OCI-LY3 (cell line): Measurements from ENCODE around the gene HDGFL2.

Experiments used
- H2AFZ ChIP-seq: fragments of 200-600, 300-600 bp; shearing (Covaris generic); 2 replicates; pipeline ENCODE4 v1.6.0; 2014; ENCODE audit warnings: antibody characterized with exemption, low read depth, low read length
- H3K27ac ChIP-seq: fragments of 200-600, 300-600 bp; sonication (generic); 2 replicates; pipeline ENCODE4 v1.5.1; 2014; ENCODE audit warnings: mild to moderate bottlenecking, low read length, moderate library complexity, mixed read lengths
- H3K27me3 ChIP-seq: fragments of 200-600, 300-600 bp; sonication (generic); 2 replicates; pipeline ENCODE4 v1.6.1; 2014; ENCODE audit warnings: low read depth, low read length, mixed read lengths
- H3K36me3 ChIP-seq: fragments of 200-600, 300-600 bp; sonication (generic); replicated peaks from 2 replicates; pipeline ENCODE3; 2014; ENCODE audit warnings: low read depth, low read length, mixed read lengths
- H3K4me1 ChIP-seq: fragments of 300-600, 200-600 bp; sonication (generic); 2 replicates; pipeline ENCODE4 v1.6.1; 2014; ENCODE audit warnings: low read length, mixed read lengths
- H3K4me2 ChIP-seq: fragments of 200-600, 300-600 bp; sonication (generic); 2 replicates; pipeline ENCODE4 v1.6.1; 2014; ENCODE audit warnings: low read length, mixed read lengths
- H3K4me3 ChIP-seq: fragments of 300-600, 200-600 bp; sonication (generic); 2 replicates; pipeline ENCODE4 v1.5.1; 2014; ENCODE audit warnings: antibody characterized with exemption, mild to moderate bottlenecking, low read length, moderate library complexity
- H3K79me2 ChIP-seq: fragments of 300-600, 200-600 bp; shearing (Covaris generic); 2 replicates; pipeline ENCODE4 v1.6.1; 2014; ENCODE audit warnings: mild to moderate bottlenecking, low read length, mixed read lengths
- H3K9ac ChIP-seq: fragments of 300-600, 200-600 bp; shearing (Covaris generic); 2 replicates; pipeline ENCODE4 v1.6.0; 2014; ENCODE audit warnings: mild to moderate bottlenecking, low read length, moderate library complexity
- H3K9me3 ChIP-seq: fragments of 200-600, 300-600 bp; shearing (Covaris generic); 2 replicates; pipeline ENCODE4 v1.6.1; 2014; ENCODE audit warnings: low read length, mixed read lengths; ENCODE audit not compliant: insufficient read depth
- H4K20me1 ChIP-seq: fragments of 200-600, 300-600 bp; sonication (generic); 2 replicates; pipeline ENCODE4 v1.6.1; 2016; ENCODE audit warnings: low read length, mixed read lengths; ENCODE audit not compliant: insufficient read depth
- CTCF ChIP-seq: fragments of 200-600, 300-600 bp; sonication (generic); IDR thresholded peaks from 2 replicates; pipeline ENCODE4 v1.5.1; 2014; ENCODE audit warnings: antibody characterized with exemption, low read length, low read depth
- EZH2phosphoT487 ChIP-seq: fragments of 200-600 bp; shearing (Covaris generic); IDR thresholded peaks from 2 replicates; pipeline ENCODE4 v1.6.1; 2018; ENCODE audit warnings: antibody characterized with exemption, mixed run types, low read depth

HDGFL2 gene

GRCh38 chr19:4464815-4465581 lies 7.1 kb upstream of the HDGFL2 start:
- Histone ChIP-seq H3K4me2 (no peak overlapping the region), H4K20me1 (no peaks in the 10 kb centered on the region), H3K9me3 (no peaks in the 10 kb centered on the region), H3K36me3 (no peaks in the 10 kb centered on the region), H3K9ac (no peak overlapping the region), H3K4me1 (no peaks in the 10 kb centered on the region), H3K4me3 (no peak overlapping the region), H2AFZ (no peak overlapping the region), H3K79me2 (no peaks in the 10 kb centered on the region), H3K27me3 (no peaks in the 10 kb centered on the region), H3K27ac (no peak overlapping the region)
- TF ChIP-seq EZH2phosphoT487 (no peak), CTCF (no peak)

- Histone ChIP-seq H3K36me3 (no peaks in the 10 kb centered on the region), H2AFZ (no peak overlapping the region), H3K4me3 (no peak overlapping the region), H3K27ac (no peak overlapping the region), H3K9ac (no peak overlapping the region), H3K9me3 (no peaks in the 10 kb centered on the region), H3K4me2 (no peak overlapping the region), H3K79me2 (peaks cover 5% of the 10 kb centered on the region), H3K27me3 (no peaks in the 10 kb centered on the region), H3K4me1 (peaks cover 4% of the 10 kb centered on the region), H4K20me1 (no peaks in the 10 kb centered on the region)
- TF ChIP-seq CTCF (no peak), EZH2phosphoT487 (no peak)
Observed at GRCh38 chr19:4467835-4468234, 4.3 kb upstream of the HDGFL2 start.

- Histone ChIP-seq H3K9me3 (no peaks in the 10 kb centered on the region), H3K4me3 (peak overlapping the region; percentile 80), H3K79me2 (peaks cover 33% of the 10 kb centered on the region), H3K36me3 (peaks cover 9% of the 10 kb centered on the region), H4K20me1 (no peaks in the 10 kb centered on the region), H3K27ac (peak overlapping the region; percentile 79), H3K4me1 (peaks cover 19% of the 10 kb centered on the region), H2AFZ (peak overlapping the region; percentile 75), H3K9ac (peak overlapping the region; percentile 73), H3K27me3 (no peaks in the 10 kb centered on the region), H3K4me2 (peak overlapping the region; percentile 61)
- no peak for TF ChIP-seq CTCF
- no peak for TF ChIP-seq EZH2phosphoT487
Observed at GRCh38 chr19:4471403-4472173, 509 bp upstream of the HDGFL2 start.

- peaks cover 33% of the 10 kb centered on the region for H3K79me2 ChIP-seq
Observed at GRCh38 chr19:4473011-4473762, 1.1 kb downstream of the HDGFL2 start.

More at GRCh38 chr19:4473011-4473762, 1.1 kb downstream of the HDGFL2 start:
- Histone ChIP-seq H3K27ac (peak overlapping the region; percentile 10; the same call in 1 of the 2 replicates), H3K4me2 (peak overlapping the region; percentile 97), H3K27me3 (no peaks in the 10 kb centered on the region), H3K9ac (peak overlapping the region; percentile 93), H3K4me3 (peak overlapping the region; percentile 93), H3K36me3 (peaks cover 14% of the 10 kb centered on the region), H3K9me3 (no peaks in the 10 kb centered on the region), H2AFZ (no peak overlapping the region), H3K4me1 (peaks cover 19% of the 10 kb centered on the region), H4K20me1 (no peaks in the 10 kb centered on the region)
- TF ChIP-seq EZH2phosphoT487 = no peak
- TF ChIP-seq CTCF = no peak
